ENCODE data around the gene MAML3.
A peak's percentile ranks its signal among the peaks of the same experiment; 100 is the strongest.

Gene MAML3

DNA sequence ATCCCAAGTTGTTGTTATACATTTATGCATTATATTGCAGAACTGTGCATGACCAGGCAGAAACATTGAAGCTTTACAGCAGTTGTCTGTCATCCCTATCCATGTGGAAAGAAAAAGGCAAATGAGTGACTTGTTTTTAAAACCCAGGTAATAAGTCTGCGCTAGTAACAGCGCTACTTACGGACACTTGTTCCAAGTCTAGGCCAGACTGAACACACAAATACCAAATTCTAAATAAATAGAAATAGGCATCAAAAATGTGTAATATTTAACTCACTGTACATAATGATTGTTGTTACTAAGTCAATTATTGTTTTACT, 548 bp upstream of the MAML3 start:
- no peak for DNase-seq

DNA sequence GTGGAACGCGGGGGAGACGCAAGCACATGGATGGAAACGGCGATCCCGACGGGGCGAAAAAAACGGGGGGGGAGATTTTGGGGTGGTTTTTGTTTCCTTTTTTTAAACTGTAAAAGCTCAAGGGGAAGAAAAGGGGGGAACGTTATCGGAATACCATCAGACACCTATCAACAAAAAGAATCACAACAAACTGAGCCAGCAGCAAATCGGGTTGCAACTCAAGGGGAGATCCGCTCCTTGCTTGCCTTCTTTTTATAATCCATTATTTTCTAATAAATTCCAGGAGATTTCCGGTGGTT, 616 bp downstream of the MAML3 start:
- DNase-seq, result no peak

GRCh38 chr4:140152751-140153418, 1.1 kb downstream of the MAML3 start:
- peak; percentile 50 for DNase-seq

- DNase-seq, result peak; percentile 69
Observed at GRCh38 chr4:140152013-140152703, 1.8 kb downstream of the MAML3 start.

GRCh38 chr4:140151699-140152012, 2.3 kb downstream of the MAML3 start:
- no peak for DNase-seq

DNA sequence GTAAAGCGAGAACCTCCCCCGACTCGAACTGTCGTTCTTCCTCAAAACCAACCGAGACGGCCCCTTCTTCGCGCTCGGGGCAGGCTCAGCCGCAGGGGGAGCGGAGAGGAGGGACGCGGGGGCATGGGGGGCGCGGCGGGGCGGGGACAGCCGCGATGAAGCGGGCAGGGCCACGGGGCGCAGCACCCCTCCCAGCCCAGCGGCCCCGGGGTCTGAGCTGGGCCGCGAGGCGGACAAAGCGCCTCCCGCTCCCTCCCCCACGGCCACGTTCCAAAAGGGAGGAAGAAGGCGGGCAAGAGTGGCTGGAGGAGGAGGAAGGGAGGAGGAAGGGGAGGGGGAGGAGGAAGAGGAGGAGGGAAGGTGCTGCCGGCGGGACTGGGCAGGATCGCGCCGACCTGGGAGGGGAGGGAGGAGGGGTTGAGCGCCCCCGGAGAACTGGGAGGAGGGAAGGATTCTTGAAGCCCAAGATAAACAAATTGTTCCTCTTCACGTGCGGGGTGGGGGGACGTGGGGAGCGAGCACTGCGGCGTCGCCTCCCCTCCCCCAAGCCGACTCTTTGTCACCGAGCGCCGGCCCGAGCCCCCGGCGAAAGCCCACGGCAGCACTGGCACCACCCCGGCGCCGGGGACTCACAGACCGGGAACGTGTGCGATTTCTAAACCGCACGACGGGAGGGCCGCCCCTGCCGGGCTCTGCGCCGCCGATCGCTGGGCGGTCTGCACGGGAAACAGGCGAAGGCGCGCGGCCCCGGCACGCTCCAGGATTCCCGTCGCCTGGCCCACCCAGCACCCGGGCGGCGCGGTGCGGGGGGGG, 2.9 kb downstream of the MAML3 start:
- peak; percentile 53 for DNase-seq

- DNase-seq, result no peak
Observed at GRCh38 chr4:140150636-140150885, 3.4 kb downstream of the MAML3 start.

DNA sequence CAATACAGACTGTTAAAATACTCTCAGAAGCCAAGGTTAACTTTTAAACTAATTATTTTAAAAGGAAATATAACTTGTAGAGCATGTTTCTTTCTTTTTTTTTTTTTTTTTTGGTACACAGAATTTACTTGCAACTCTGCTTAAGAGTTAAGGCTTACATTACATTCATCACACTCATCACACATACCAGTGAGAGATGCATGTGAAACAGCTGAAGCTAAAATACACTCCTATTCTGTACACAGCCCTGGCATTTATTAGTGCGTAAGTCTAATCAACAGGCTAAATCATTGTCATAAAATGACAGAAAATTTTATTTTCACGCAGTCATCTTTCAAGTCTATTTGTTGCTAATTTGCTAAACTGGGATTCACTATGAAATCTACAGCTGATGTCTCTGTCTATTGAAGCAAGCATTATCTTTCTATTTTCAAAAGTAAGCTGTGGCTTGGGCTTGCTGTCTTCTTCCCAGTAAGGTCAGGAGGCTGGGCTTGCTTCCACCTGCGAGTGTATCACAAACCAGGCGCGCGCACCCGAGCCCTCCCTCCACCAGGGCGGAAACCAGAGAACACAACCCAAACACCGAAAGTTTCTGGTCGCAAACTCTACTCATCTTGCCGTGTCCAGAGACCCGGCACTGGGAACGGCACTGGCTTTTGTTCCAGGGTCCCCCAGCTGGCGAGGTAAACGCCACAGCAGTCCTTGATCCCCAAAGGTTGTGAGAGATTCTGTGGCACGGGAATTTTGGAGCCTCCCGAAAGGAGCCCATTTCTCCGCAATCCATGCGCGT, 3.9 kb downstream of the MAML3 start:
- peak; percentile 44 for DNase-seq

DNA sequence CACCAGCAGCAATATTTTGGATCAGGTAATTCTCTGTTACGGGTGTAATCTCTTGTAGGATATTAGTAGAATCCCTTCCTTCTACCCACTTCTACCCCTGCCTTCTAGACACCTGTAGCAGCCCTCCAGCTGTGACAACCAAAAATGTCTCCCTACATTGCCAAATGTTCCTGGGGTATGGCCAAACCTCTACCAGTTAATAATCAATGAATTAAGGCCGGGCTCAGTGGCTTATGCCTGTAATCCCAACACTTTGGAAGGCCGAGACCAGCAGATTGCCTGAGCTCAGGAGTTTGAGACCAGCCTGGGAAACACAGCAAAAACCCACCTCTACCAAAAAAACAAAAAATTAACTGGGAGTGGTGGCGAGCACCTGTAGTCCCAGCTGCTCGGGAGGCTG, 9.9 kb downstream of the MAML3 start:
- DNase-seq, result no peak

DNA sequence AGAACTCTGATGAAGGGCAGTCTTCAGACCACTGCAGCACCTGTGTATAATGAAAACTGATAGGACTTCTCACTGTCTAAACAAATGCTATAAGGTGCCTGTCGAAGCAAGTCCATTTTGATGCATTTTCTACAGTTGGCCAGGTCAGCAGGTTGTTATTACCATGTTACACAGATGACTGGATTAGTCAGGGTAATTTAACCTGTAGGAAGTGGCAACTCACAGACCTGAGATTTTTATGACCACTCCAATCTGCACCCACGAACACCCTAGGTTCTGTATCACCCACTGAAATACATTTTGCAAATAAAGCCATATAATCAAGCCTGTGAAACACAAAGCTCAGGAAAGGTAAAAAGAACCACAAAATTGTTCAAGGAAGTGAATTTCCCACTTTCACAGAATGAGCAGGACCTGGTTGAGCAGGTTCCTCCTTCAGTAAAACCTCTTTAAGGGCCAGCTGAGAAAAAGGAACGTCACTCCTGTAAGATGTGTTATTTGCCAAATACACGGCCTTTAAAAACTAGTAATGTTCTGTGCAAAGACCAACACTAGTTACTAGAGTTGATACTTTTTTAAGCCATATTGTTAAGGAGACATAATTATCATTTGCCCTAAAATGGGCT, 12.7 kb downstream of the MAML3 start:
- DNase-seq, result no peak

- no peak for DNase-seq
Observed at GRCh38 chr4:140140566-140140965, 13.4 kb downstream of the MAML3 start.

DNA sequence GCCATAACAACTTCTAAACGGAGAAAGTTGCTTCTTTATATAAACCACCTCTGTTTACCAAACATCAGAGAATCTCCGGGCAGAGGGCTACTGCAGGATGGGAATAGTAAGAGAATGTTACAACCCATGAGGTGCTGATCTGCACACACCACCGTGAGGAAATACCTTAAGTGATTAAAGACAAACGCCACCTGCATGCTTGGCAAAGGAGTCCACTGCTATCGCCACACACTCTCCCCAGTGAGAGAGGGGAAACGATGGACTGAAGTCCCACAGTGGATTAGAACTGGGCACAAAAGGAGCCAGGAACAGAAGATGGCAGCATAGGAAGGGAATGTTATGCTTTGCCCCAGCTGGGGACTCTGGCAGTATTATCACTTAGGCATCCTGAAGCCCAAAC, 15.6 kb downstream of the MAML3 start:
- DNase-seq, result no peak

DNA sequence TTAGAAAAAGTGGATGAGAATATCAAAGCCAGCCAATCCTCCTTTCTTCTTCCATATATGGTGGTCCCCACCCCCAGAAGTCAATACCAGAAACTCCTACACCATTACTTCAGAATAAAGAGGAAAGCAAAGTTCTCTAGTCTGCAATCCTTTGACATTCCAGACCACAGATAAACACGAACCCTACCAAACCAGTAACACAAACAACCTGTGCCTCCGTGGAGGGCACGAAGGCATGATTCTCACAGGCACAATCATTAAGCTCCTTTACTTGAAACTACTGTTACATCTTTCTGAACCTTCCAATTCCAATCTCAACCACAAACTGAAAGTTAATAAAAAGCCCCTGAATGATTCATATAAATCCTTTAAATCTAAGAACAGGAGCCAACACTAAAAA, 16.3 kb downstream of the MAML3 start:
- DNase-seq, result no peak

GRCh38 chr4:140136509-140136908, 17.5 kb downstream of the MAML3 start:
- no peak for DNase-seq

DNA sequence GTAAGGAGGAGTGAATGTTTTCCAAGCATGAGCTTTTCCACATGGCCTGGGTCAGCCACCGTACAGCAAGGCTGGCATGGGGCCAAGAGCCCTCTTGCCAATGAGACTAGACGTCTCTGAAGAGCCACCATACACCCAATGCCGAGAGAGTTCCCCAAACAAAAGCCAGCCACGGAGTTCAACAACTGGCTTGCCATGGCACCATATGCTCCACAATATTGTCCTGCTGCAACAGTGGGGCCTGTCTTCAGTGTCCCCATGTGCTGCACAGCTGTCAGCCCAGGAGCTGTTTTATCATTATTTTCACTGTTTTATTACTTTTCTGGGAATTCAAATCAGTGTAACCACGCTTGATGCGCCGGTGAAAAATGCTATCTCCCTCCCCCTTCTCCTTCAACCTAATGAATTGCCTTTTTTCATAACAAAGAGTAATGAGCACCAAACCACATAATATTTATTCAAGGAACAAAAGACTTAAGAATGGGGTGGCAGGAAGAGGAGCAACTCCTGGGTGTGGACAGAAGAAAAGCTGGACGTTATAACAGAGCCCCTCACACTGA, 18.4 kb downstream of the MAML3 start:
- DNase-seq, result no peak

DNA sequence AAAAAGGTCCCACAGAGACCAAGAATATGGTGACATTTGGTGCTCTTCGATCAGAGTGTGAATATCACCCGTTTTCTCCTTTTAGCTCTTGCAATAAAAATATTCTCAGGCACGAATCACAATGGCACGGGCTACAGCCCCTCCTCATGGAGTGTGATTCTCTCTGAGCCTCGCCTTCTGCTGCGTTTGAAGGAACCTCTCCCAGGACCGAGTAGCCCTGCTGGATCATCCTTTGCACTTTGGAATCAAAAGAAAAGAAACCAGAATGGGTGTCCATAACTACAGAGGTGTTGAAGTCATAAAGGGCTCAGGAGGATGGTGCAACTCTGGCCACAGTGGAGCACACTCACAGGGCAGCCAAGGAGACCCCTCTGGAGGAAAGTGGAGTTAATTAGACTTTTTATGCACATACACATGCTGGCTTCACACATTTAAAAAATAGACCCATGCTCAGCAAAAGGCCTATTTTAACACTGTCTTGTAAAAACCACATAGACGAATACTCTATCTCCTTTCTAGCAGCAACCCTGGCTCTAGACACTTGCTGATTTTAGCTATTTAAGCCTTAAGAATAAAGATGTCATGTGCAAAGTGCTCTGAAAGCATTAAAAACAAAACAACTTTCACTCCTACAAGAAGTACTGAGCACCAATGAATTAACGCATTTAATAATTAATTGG, 19.1 kb downstream of the MAML3 start:
- no peak for DNase-seq

GRCh38 chr4:140133576-140133975, 20.4 kb downstream of the MAML3 start:
- DNase-seq, result no peak

DNA sequence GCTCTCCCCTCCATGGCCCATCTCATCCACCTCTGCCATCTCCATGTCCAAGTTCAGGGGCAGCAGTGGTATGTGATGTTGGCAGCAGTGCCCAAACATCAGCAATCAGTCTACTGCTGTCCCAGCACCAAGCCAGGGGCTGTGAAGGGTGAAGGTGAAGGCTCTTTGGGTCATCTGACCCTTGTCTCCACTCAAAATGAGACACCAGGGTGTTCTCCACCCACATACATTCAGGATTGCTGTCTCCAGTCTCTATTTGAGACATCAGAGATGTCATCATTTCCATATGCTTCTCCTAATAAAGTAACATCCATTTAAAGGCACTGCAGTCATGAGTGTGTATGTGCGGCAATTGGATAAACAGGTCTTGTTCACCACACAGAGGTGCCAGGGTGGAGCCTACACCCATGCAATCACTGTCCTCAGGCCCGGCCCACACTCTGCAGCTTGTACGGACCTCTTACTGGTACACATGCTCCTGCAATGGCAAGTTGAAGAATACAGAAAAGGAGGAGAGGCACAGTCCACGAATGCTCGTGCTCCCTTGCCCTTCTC, 22.2 kb downstream of the MAML3 start:
- DNase-seq, result no peak

DNA sequence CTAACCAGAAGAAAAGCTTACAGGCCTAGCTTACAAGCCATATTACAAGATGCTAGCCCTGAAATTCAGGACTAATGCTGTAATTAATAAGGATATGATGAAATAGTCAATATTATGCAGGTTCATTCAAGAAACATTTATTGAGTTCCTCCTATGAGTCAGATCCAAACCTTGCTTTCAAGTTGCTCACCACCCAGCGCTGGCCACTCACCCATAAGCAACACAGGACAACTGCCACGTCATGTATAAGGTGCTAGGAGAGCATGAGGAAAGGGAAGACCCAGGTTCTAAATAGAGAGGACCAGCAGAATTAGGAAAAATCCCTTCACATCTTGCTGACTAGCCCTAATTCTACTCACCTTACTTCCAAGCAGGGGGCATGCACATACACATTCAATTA, 23.3 kb downstream of the MAML3 start:
- DNase-seq, result no peak

DNA sequence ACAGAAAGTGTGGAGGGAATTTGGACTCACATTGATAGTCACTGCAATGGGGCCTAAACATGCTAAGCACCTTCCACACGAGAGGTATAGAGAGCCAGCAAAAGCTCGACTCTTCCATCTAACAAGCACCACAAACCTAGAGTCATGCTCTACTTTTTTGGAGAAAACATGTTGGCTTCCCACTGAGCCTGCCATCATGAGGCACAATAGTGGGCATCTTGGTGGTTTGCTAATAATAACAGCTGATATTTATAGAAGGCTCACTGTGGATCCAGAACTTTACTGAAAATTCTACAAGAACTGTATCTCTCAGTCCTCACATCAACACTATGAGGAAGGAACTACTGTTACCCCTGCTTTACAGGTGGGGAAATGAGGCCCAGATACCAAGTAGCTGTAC, 26.6 kb downstream of the MAML3 start:
- no peak for DNase-seq

- no peak for DNase-seq
Observed at GRCh38 chr4:140126261-140126660, 27.7 kb downstream of the MAML3 start.

DNA sequence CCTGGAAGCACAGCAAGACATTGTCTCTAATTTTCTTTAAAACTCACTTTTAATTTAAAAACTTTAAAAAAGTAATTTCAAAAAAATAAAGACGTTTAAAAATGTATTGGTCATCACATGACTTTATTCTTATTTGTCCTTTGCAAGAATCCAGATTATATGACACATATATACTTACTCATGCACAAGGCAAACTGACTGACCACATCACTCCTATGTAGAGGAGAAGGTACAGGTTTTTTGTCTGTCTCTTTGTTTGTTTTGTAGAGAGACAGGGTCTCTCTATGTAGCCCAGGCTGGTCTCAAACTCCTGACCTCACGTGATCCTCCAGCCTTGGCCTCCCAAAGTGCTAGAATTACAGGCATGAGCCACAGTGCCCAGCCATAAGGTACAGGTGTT, 28.6 kb downstream of the MAML3 start:
- DNase-seq, result no peak
